Fibroblast of the aortic adventitia (primary cell): Measurements from ENCODE around the gene SALL4. TPM values are rescaled to one million over a fixed set of nuclear protein-coding genes. Genes with fewer than 3 reads are reported as not detected.

ENCODE experiments used
- DNase-seq: peaks from one replicate; pipeline ENCODE4 v3.0.0-alpha.2; 2010; ENCODE audit warnings: low read depth
- H3K4me3 ChIP-seq: 2 replicates; pipeline ENCODE4 v1.5.1; 2011; ENCODE audit warnings: low read depth, mild to moderate bottlenecking, control low read depth, low read length, moderate library complexity
- CTCF ChIP-seq: IDR thresholded peaks from 2 replicates; pipeline ENCODE4 v1.5.1; 2011; ENCODE audit warnings: mild to moderate bottlenecking, low read length, control low read depth, inconsistent platforms; ENCODE audit not compliant: insufficient read depth
- total RNA-seq: library from RNA; depleted of rRNA; stranded (reverse); fragments of >200 nt; gene quantifications from 2 replicates; pipeline ENCODE4 v1.2.3, GENCODE V29; 2012; ENCODE audit warnings: low replicate concordance

SALL4 gene
- total RNA-seq, 1 donor = 0.36 TPM

GRCh38 chr20:51736947-51737346 is 65.4 kb downstream of the SALL4 start:
- DNase-seq = no peak
- no peak for TF ChIP-seq CTCF
- H3K4me3 ChIP-seq = no peak overlapping the region

GRCh38 chr20:51735728-51736600 is 66.4 kb downstream of the SALL4 start:
- TF ChIP-seq CTCF = no peak
- H3K4me3 ChIP-seq = no peak overlapping the region
- no peak for DNase-seq

- H3K4me3 ChIP-seq = no peak overlapping the region
- no peak for DNase-seq
- no peak for TF ChIP-seq CTCF
Measured at GRCh38 chr20:51734876-51735720, 67.2 kb downstream of the SALL4 start.

- no peak for TF ChIP-seq CTCF
- H3K4me3 ChIP-seq = no peak overlapping the region
- no peak for DNase-seq
Measured at GRCh38 chr20:51733070-51733469, 69.3 kb downstream of the SALL4 start.

Other genes starting within 250 kb of the SALL4 start
- 23.7 and 69.1 TPM in 2 replicates for gene ATP9A, start 34.1 kb downstream of the SALL4 start, total RNA-seq